Upper lobe of left lung (tissue), 4 donors: ENCODE results near the gene NPW.

Experiments used
- POLR2A ChIP-seq, 4 donors: fragments of 450-650 bp; IDR thresholded peaks; one replicate each; pipeline ENCODE4 v1.5.1; 2016 to 2017; ENCODE audit warnings: antibody characterized with exemption in 4 of 4, mild to moderate bottlenecking in 2 of 4
- TF ChIP-seq, protein P1 (sequence below), 6 experiments: fragments of 450-650 bp in 4 of 6; fragments of 200-600 bp in 2 of 6; sonication (generic) in 2 of 6; IDR thresholded peaks; one replicate each; pipeline ENCODE4 v1.5.1; 2016 to 2019; ENCODE audit warnings: antibody characterized with exemption in 6 of 6

DNA sequence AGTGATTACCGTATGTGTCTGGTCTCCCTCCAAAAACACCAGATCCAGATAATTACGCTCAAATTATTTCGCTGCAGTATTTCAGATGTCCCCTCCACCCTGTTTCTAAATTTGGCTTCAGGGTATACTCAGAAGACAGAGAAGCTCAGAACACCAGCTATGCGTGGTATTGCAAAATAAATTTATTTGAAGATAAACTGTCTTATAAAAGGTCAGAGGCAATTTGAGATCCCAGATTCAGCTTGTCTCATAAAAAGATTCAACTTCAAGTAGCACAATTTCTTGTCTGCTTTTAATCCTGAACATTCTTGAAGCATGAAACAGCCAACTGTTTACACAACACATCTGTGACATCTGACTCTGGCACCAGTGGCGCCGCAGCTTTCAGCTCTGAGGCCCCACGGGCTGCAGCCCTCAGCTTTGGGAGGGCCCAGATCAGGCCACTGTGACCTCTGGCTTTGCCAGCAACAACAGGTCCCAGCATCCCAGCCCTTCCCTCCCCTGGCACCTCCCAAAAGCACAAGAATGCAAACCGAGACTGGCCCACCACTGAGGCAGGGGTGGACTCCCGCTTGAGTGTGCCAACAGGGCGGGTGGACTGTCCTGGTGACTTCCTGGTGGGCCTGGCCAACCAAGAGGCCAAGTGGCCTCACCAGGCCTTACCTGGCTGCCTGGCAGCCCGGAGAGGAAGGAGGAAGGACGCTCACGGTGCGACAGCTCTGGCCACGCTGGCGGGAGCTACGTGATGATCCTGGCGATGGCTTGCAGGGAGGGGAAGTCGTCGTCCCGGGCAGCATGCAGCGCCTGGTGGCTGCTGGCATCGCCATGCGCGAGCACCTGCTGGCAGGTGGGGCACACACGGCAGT is 21.9 kb upstream of the NPW start:
- TF ChIP-seq, protein P1, sequence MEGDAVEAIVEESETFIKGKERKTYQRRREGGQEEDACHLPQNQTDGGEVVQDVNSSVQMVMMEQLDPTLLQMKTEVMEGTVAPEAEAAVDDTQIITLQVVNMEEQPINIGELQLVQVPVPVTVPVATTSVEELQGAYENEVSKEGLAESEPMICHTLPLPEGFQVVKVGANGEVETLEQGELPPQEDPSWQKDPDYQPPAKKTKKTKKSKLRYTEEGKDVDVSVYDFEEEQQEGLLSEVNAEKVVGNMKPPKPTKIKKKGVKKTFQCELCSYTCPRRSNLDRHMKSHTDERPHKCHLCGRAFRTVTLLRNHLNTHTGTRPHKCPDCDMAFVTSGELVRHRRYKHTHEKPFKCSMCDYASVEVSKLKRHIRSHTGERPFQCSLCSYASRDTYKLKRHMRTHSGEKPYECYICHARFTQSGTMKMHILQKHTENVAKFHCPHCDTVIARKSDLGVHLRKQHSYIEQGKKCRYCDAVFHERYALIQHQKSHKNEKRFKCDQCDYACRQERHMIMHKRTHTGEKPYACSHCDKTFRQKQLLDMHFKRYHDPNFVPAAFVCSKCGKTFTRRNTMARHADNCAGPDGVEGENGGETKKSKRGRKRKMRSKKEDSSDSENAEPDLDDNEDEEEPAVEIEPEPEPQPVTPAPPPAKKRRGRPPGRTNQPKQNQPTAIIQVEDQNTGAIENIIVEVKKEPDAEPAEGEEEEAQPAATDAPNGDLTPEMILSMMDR (IDR thresholded peaks at IDR 0.05): no peak
- TF ChIP-seq POLR2A (IDR thresholded peaks at IDR 0.05): no peak
